ENCODE measurements around the gene RDX.
"Not testable (repeated sequence)": the region's sequence is repeated elsewhere in the genome, so short reads cannot be mapped to it uniquely, and the experiment has no call there.

Gene RDX

DNA sequence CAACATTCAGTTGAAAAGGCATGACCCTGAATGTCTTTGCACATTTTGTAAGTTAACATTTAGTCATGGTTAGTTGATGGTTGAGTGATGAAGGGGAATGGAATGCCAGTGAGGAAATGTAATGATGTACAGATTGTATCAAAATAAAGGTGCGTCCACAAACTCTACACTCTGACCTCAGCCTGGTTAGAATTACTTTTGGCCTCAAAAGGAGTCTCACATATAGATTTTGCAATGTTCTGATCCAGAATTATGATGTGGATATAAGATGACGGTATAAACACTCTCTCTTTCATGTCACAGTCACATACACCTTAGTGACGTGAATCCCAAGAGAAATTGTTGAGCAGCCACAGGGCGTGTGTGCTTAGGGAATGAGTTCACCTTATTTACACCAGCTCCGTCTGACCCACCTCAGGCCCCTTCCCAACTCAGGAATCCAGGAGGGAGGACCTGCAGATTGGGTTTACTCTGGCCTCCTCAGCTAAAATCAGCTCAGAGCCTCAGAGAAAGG, 100.1 kb downstream of the RDX start:
- Mint-ChIP-seq H3K4me1 (ENCODE audit: low read depth) (peaks cover 7% of the 10 kb centered on the region), H3K4me3 (no peak overlapping the region), H3K36me3 (ENCODE audit: low read depth) (no peaks in the 10 kb centered on the region), H3K9me3 (no peaks in the 10 kb centered on the region), H3K27ac (no peak overlapping the region), H3K27me3 (no peaks in the 10 kb centered on the region)
- intact Hi-C loops (cut with micrococcal nuclease), result no loop called here

DNA sequence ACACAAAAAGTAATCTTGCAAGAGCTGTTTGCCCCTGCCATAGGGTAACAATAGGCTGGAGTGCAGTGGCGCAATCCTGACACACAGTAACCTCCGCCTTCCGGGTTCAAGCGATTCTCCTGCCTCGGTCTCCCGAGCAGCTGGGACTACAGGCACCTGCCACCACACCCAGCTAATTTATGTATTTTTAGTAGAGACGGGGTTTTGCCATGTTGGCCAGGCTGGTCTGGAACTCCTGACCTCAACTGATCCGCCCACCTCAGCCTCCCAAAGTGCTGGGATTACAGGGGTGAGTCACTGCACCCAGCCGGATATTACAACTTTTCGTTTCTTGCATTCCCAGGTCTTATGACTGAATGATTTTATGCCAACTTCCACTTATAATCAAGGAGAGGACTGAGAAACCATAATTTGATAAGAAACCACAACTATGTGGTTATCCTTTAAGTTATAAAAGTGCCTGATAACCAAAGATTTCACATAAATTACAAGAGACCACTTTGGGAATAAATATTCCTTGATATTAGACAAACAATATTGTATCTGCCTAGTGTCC, 102.1 kb downstream of the RDX start:
- H3K27me3 Mint-ChIP-seq; H3K36me3 Mint-ChIP-seq (ENCODE audit: low read depth); H3K4me1 Mint-ChIP-seq (ENCODE audit: low read depth); H3K9me3 Mint-ChIP-seq; intact Hi-C loops (cut with micrococcal nuclease); H3K4me3 Mint-ChIP-seq; H3K27ac Mint-ChIP-seq: not testable (repeated sequence)

DNA sequence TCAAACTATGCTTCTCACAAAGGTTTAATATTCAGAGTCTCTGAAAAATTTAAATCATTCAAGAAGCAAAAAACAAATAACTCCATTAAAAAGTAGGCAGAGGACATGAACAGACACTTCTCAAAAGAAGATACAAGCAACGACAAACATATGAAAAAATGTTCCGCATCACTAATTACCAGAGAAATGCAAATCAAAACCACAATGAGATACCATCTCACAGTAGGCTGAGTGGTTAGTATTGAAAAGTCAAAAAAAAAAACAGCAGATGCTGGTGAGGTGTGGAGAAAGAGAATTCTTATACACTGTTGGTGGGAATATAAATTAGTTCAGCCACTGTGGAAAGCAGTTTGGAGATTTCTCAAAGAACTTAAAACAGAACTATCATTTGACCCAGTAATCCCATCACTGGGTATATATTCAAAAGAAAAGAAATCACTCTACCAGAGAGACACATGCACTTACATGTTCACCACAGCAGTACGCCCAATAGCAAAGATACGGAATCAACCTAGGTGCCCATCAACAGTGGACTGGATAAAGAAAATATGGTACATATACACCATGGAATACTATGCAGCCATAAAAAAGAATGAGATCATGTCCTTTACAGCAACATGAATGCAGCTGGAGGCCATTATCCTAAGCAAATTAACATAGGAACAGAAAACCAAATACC, 103.7 kb downstream of the RDX start:
- H3K9me3 Mint-ChIP-seq; H3K27ac Mint-ChIP-seq; H3K36me3 Mint-ChIP-seq (ENCODE audit: low read depth); H3K27me3 Mint-ChIP-seq; intact Hi-C loops (cut with micrococcal nuclease); H3K4me1 Mint-ChIP-seq (ENCODE audit: low read depth); H3K4me3 Mint-ChIP-seq: not testable (repeated sequence)

DNA sequence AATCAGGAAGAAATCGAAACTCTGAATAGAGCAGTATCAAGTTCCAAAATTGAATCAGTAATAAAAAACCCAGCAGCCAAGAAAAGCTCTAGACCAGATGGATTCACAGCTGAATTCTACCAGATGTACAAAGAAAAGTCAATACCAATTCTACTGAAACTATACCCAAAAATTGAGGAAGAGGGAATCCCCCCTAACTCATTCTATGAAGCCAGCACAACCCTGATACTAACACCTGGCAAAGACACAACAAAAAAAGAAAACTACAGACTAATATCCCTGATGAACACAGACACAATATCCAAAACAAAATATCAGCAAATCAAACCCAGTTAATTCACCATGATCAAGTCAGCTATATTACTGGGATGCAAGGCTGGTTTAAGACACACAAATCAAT, 105.5 kb downstream of the RDX start:
- H3K9me3 Mint-ChIP-seq, result no peaks in the 10 kb centered on the region
- intact Hi-C loops (cut with micrococcal nuclease), result no loop called here
- no peak overlapping the region for H3K4me3 Mint-ChIP-seq
- no peaks in the 10 kb centered on the region for H3K36me3 Mint-ChIP-seq (ENCODE audit: low read depth)
- peaks cover 7% of the 10 kb centered on the region for H3K4me1 Mint-ChIP-seq (ENCODE audit: low read depth)
- no peak overlapping the region for H3K27ac Mint-ChIP-seq
- H3K27me3 Mint-ChIP-seq, result no peaks in the 10 kb centered on the region

DNA sequence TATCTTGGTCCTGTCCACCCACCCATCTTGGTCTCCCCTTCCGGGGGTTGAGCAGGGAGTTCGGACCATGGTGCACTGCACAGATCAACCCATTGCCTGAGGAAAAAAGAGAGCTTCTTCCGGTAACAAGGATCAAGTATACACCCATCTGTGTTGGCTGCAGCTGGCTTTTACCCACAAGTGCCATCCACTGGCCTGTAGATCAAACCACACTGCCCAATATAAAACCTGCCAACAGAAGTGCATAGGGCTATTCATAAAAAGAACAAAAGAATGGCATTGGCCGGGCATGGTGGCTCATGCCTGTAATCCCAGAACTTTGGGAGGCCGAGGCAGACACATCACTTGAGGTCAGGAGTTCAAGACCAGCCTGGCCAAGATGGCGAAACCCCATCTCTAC, 108.7 kb downstream of the RDX start:
- Mint-ChIP-seq H3K9me3 (no peaks in the 10 kb centered on the region), H3K36me3 (ENCODE audit: low read depth) (no peaks in the 10 kb centered on the region), H3K4me1 (ENCODE audit: low read depth) (peaks cover 6% of the 10 kb centered on the region), H3K4me3 (no peak overlapping the region), H3K27me3 (no peaks in the 10 kb centered on the region), H3K27ac (no peak overlapping the region)
- intact Hi-C loops (cut with micrococcal nuclease), result no loop called here

DNA sequence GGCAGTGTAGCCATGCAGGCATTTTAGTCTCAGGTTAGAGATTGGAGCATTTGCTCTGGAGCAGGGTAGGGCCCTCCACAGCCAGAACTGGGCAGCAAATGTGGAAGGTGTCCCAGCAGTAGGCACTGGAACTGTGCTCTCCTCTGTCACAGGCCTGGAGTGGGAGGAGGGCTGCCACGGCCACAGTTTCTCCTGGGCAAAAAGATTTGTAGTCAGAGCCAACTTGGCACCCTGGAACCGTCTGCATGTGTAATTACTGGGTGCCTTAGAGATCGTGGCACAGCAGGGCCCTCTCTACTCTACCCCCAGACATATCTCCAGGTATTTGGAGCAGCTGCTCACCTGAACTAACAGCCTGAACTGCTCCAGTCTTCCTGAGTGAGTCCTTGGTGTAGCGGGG, 109.5 kb downstream of the RDX start:
- Mint-ChIP-seq H3K4me1 (ENCODE audit: low read depth) (peaks cover 6% of the 10 kb centered on the region), H3K4me3 (no peak overlapping the region)
- intact Hi-C loops (cut with micrococcal nuclease), result no loop called here

DNA sequence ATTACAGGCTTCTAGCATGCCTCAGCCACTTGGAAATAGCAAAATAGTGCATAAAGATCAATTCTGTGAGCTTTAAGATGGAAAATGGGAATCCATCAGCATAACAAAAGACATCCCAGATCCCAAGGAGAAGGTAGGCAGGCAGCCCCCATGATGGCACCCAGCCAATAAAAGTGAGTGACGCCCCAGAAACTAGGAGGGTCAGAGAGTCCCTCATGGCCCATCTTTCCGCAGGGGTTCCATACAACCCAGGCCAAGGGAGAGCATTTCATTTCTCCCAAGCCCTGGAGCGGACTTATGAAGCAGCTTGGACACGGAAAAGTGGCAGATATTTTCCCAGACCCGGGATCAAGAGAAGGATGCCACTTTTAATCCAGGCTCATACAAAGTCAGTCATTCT, 110.0 kb downstream of the RDX start:
- no peaks in the 10 kb centered on the region for H3K27me3 Mint-ChIP-seq
- H3K9me3 Mint-ChIP-seq, result no peaks in the 10 kb centered on the region
- H3K4me3 Mint-ChIP-seq, result no peak overlapping the region
- peaks cover 6% of the 10 kb centered on the region for H3K4me1 Mint-ChIP-seq (ENCODE audit: low read depth)
- intact Hi-C loops (cut with micrococcal nuclease), result no loop called here
- no peak overlapping the region for H3K27ac Mint-ChIP-seq
- no peaks in the 10 kb centered on the region for H3K36me3 Mint-ChIP-seq (ENCODE audit: low read depth)

More for the DNA sequence above, 109.5 kb downstream of the RDX start:
- Mint-ChIP-seq H3K36me3 (ENCODE audit: low read depth) (no peaks in the 10 kb centered on the region), H3K27ac (no peak overlapping the region), H3K9me3 (no peaks in the 10 kb centered on the region), H3K27me3 (no peaks in the 10 kb centered on the region)

DNA sequence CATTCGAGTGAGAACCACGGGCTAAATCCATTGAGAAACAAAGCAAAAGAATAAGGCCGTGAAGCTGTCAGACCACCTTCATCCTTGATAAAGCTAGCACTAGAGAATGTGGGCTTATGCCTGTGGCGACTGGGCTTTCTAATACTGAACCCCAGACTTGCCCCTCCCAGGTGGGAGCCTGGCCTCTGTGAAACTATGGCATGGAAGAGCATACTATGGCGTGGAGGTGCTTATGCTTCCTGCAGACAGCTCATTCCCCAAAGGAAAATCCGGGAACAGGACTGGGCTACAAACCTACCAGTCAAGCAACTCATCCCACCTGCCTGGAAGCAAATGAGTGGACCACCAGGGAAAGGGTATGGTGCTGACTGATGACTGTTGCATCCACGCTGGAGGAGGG, 110.8 kb downstream of the RDX start:
- intact Hi-C loops (cut with micrococcal nuclease), result no loop called here
- Mint-ChIP-seq H3K4me3 (no peak overlapping the region), H3K27ac (no peak overlapping the region), H3K36me3 (ENCODE audit: low read depth) (no peaks in the 10 kb centered on the region), H3K4me1 (ENCODE audit: low read depth) (peaks cover 6% of the 10 kb centered on the region), H3K27me3 (no peaks in the 10 kb centered on the region), H3K9me3 (no peaks in the 10 kb centered on the region)

DNA sequence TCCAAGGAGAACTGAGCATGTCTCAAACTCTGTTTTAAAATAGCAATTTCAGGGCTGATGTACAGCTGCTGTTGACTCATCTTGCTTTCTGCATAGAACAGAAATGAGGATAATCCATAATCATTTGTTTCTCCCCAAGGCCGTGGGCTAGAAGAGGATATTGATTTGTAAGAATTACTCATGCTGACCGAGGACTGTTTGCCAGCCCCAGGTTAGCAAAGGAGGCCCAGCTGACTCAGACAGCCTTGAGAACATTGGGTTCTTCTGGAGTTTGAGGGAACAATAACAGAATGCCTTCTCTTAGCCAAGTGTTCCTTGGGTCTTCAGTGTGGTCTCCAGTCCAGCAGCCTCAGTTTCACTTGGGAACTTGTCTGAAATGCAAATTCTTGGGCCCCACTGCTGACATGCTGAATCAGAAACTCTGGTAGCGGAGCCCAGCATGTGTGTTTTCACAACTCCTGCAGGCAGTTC, 111.3 kb downstream of the RDX start:
- no peaks in the 10 kb centered on the region for H3K27me3 Mint-ChIP-seq
- H3K9me3 Mint-ChIP-seq, result no peaks in the 10 kb centered on the region
- H3K4me1 Mint-ChIP-seq (ENCODE audit: low read depth), result peaks cover 6% of the 10 kb centered on the region
- no peaks in the 10 kb centered on the region for H3K36me3 Mint-ChIP-seq (ENCODE audit: low read depth)
- H3K27ac Mint-ChIP-seq, result no peak overlapping the region
- intact Hi-C loops (cut with micrococcal nuclease), result no loop called here
- H3K4me3 Mint-ChIP-seq, result no peak overlapping the region

DNA sequence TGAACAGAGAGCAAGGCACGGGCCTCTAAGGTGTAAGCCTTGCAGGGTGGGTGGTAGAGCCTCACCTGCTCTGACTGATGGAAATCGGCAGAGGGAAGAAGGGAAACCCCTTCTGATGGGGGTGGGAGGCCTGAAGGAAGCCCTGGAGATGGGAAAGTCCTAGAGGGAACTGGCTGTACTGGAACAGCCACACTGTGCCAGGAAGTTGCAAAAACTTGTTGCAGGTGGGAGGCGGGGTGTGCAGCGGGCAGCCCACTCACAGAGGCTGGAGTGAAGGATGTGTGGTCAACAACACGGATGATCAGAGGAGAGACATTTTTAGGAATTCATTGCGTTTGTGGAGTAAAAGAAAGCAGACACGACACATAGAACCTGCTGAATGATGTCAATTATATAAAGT, 112.0 kb downstream of the RDX start:
- Mint-ChIP-seq H3K36me3 (ENCODE audit: low read depth) (no peaks in the 10 kb centered on the region), H3K4me1 (ENCODE audit: low read depth) (peaks cover 6% of the 10 kb centered on the region), H3K27ac (no peak overlapping the region), H3K9me3 (no peaks in the 10 kb centered on the region), H3K4me3 (no peak overlapping the region), H3K27me3 (no peaks in the 10 kb centered on the region)
- intact Hi-C loops (cut with micrococcal nuclease), result no loop called here

DNA sequence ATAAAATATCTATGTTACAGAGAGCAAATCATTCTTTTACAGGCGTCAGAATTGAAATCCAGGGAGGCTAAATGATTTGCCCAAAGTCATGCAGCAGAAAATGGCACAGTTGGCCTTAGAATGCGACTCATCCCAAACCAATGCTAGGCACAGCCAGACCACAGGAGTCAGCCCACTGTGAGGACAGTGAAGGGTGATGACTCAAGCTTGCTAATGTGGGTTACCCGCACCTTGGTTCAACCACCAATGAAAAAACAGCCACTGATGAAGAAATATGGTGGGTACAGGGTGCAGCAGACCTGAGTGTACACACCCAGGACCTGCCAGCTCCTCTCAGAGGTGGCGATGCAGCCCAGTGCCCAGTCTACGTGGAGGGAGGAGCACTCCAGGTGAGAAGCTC, 113.5 kb downstream of the RDX start:
- Mint-ChIP-seq H3K4me1 (ENCODE audit: low read depth) (peaks cover 6% of the 10 kb centered on the region), H3K27ac (no peak overlapping the region), H3K36me3 (ENCODE audit: low read depth) (no peaks in the 10 kb centered on the region), H3K9me3 (no peaks in the 10 kb centered on the region), H3K4me3 (no peak overlapping the region), H3K27me3 (no peaks in the 10 kb centered on the region)
- intact Hi-C loops (cut with micrococcal nuclease), result no loop called here

DNA sequence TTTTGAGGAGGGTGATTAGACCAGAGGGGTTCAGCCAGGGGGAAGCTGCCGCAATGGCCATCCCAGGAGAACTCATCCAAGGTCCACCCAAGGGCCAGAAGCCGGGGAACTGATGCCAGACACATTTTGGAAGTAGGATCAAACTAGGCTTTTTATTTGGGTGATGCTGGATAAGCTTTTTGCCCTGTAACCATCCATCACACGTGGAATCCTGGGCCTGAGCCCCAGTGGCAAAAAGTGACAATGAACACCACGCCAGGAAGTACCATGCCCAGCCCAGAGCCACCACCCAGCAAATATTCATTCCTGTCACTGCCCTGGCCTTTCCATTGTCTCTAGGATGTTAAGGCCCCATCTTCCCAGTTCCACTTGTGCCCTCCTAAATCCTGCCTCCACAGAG, 117.3 kb downstream of the RDX start:
- Mint-ChIP-seq H3K4me1 (ENCODE audit: low read depth) (peaks cover 4% of the 10 kb centered on the region), H3K4me3 (no peak overlapping the region), H3K36me3 (ENCODE audit: low read depth) (no peaks in the 10 kb centered on the region), H3K27me3 (peaks cover 4% of the 10 kb centered on the region), H3K9me3 (no peaks in the 10 kb centered on the region), H3K27ac (no peak overlapping the region)
- intact Hi-C loops (cut with micrococcal nuclease), result loop anchor here (10.0 kb wide), 1 partner anchor 234 kb away; no protein-coding TSS in a partner anchor

DNA sequence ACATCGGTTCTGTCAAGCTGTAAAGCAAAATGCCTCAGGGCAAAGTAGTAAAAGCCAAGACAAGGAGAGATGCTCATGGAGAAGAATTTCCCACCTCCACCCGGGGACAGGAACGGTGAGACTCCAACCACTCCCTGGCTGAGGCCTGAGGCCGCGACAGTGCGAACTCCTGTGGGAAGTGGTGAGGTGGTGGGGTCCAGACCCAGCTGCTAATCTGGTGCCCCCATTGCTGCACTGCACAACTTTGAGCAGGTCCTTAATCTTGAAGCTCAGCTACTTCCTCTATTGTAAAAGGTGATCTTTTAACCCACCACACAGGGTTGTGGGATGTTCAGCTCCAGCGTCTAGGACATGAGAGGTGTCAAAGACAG, 119.3 kb downstream of the RDX start:
- peaks cover 7% of the 10 kb centered on the region for H3K4me1 Mint-ChIP-seq (ENCODE audit: low read depth)

DNA sequence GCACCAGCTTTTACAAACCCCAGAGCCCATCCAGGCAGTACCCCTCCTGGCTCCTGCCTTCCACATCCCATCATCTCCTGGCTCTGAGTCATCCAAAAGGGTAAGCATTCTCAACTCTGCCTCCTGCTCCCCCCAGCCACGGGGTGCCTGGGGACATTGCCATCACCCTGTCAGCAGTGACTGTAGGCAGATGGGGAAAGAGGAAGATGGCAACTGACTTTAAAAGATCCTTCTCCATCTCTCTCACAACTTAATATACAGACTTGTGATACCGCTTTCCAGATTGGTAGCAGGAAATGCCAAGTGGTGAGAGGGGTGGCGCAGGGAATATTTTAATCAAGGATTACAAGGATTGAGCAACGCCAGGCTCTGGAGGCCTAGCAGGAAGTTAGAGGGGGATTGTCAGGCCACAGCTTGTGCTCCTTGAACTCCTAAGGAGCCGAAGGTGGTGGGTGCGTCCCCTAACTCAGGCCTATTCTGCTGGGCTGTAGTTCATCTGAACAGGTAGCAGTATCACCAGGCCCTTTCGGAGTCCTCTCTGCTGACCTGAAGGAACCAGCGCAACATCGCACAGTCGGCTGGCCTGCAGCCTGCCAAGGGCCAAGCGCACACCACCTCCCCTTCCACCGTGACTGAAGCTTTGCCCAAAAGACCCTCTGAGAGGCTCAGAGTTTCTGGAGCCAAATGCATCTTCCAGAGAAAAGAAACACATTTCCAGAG, 119.9 kb downstream of the RDX start:
- Mint-ChIP-seq H3K36me3 (ENCODE audit: low read depth) (no peaks in the 10 kb centered on the region), H3K27me3 (peaks cover 6% of the 10 kb centered on the region), H3K4me3 (no peak overlapping the region), H3K9me3 (no peaks in the 10 kb centered on the region), H3K4me1 (ENCODE audit: low read depth) (peaks cover 7% of the 10 kb centered on the region), H3K27ac (no peak overlapping the region)
- intact Hi-C loops (cut with micrococcal nuclease), result loop anchor here (10.0 kb wide), 1 partner anchor 232 kb away; no protein-coding TSS in a partner anchor

More for the DNA sequence above, 119.3 kb downstream of the RDX start:
- peaks cover 6% of the 10 kb centered on the region for H3K27me3 Mint-ChIP-seq
- intact Hi-C loops (cut with micrococcal nuclease), result loop anchor here (10.0 kb wide), 1 partner anchor 232 kb away; no protein-coding TSS in a partner anchor
- H3K27ac Mint-ChIP-seq, result no peak overlapping the region
- H3K4me3 Mint-ChIP-seq, result no peak overlapping the region
- no peaks in the 10 kb centered on the region for H3K36me3 Mint-ChIP-seq (ENCODE audit: low read depth)
- no peaks in the 10 kb centered on the region for H3K9me3 Mint-ChIP-seq

All from dendritic cell treated with granulocyte-macrophage colony-stimulating factor and Interleukin-4, amounts not matched to agents 40 ng/mL and 50 ng/mL, for 4 days (primary cell).